Measurements from ENCODE around the gene ACACB.

ACACB gene

DNA sequence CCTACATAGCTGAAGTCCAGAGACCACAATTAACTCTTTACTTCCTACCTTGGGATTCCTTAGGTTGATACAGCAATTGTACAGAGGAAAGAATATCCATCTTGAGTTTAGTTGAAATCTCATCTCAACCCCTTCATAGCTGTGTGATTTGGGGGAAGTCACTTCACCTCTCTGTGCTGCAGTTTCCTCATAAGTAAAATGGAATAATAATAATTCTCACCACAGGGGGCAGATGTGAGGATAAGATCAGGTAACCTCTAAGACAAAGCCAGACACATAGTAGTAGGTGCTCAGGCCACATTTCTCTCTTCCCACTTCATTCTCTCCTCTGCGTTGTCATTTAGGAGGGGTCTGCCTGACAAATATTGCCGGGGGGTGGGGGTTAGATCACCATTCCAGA is 186.0 kb downstream of the ACACB start:
- no peak overlapping the region for H3K4me3 ChIP-seq (replicated peaks in 1 of 2; ENCODE audit: low read depth in 2 of 2, low read length in 2 of 2)
- TF ChIP-seq, protein P1, sequence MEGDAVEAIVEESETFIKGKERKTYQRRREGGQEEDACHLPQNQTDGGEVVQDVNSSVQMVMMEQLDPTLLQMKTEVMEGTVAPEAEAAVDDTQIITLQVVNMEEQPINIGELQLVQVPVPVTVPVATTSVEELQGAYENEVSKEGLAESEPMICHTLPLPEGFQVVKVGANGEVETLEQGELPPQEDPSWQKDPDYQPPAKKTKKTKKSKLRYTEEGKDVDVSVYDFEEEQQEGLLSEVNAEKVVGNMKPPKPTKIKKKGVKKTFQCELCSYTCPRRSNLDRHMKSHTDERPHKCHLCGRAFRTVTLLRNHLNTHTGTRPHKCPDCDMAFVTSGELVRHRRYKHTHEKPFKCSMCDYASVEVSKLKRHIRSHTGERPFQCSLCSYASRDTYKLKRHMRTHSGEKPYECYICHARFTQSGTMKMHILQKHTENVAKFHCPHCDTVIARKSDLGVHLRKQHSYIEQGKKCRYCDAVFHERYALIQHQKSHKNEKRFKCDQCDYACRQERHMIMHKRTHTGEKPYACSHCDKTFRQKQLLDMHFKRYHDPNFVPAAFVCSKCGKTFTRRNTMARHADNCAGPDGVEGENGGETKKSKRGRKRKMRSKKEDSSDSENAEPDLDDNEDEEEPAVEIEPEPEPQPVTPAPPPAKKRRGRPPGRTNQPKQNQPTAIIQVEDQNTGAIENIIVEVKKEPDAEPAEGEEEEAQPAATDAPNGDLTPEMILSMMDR (IDR thresholded peaks at IDR 0.05; ENCODE audit: low read depth, low read length): no peak
- peak in 1 of 2 donors; percentile 17 for DNase-seq (ENCODE audit: low read depth in 2 of 2)

DNA sequence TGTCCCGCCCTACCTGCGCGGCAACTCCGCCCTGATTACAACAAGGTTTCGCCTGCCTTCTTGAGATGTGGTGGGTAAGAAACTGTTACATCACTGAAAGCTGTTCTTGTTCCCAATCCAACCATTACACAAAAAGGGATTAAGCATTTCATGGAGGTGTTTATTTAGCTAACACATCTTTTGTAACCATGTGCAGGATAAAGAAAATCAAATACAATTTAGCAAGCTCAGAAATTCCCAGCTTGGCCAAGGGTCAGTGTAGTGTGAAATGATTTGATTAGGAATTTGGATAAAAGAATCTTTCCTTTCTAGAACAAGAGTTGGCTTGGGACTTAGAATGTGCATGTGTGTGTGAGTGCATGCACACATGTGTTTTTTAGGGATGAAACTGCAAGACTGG is 186.4 kb downstream of the ACACB start:
- TF ChIP-seq, protein P1 (IDR thresholded peaks at IDR 0.05; ENCODE audit: low read depth, low read length): no peak
- H3K4me3 ChIP-seq (replicated peaks in 1 of 2; ENCODE audit: low read depth in 2 of 2, low read length in 2 of 2): no peak overlapping the region
- no peak for DNase-seq (ENCODE audit: low read depth in 2 of 2)

DNA sequence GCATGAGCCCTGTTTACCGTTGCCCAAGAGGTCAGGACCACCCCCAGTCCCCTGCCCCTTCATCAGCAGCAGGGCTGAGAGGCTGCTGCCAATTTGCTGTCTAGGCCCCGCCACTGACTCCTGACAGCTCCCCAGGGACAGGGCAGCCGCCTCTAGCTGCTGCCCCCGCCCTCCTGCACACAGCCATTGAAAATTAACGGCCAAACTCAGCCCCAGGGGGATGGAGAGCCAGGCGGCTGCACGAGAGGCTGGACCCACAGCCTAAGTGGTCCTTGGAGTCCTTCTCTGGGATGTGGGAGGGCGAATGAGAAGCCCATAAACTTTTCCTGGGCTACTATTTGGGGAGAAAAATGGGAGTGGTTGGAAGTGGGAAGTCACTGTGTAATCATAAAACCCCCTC is 188.1 kb downstream of the ACACB start:
- DNase-seq (ENCODE audit: low read depth in 2 of 2): no peak
- TF ChIP-seq, protein P1 (IDR thresholded peaks at IDR 0.05; ENCODE audit: low read depth, low read length): no peak
- H3K4me3 ChIP-seq (replicated peaks in 1 of 2; ENCODE audit: low read depth in 2 of 2, low read length in 2 of 2): no peak overlapping the region

DNA sequence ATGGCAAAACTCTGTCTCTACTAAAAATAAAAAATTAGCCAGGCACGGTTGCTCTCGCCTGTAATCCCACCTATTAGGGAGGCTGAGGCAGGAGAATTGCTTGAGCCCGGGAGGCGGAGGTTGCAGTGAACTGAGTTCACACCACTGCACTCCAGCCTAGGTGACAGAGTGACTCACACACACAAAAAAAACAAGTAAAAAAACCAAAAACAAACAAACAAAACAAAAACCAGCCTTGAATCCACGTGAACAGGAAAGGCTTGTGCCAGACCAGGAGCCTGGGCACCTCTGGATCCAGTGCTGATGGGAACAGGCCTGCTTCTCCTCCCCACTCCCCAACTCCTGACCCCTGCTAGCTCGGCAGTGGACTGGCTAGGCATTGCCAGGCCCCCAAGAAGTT is 189.2 kb downstream of the ACACB start:
- no peak for DNase-seq (ENCODE audit: low read depth in 2 of 2)
- H3K4me3 ChIP-seq (replicated peaks in 1 of 2; ENCODE audit: low read depth in 2 of 2, low read length in 2 of 2): no peak overlapping the region
- TF ChIP-seq, protein P1 (IDR thresholded peaks at IDR 0.05; ENCODE audit: low read depth, low read length): no peak

DNA sequence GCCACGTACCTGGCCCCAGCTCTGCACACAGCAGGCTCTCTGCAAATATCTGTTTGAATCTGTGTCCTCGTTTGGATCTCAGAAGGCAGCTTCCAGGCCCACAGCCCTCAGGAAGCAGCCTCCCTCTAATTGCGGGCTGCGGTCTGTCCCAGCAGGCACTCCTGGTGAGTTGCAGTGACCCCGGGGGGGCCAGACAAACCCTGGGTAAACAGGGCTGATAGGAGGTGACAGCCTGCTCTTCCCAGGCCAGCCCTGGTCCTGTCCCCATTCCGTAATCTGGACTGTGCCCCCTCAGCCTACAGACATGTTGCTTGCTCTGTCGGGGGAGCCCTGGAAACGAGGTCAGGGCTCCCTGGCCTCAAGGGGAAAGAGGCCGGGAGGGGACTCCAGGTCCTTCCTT is 190.7 kb downstream of the ACACB start:
- TF ChIP-seq, protein P1 (IDR thresholded peaks at IDR 0.05; ENCODE audit: low read depth, low read length): no peak
- no peak for DNase-seq (ENCODE audit: low read depth in 2 of 2)
- no peak overlapping the region for H3K4me3 ChIP-seq (replicated peaks in 1 of 2; ENCODE audit: low read depth in 2 of 2, low read length in 2 of 2)

DNA sequence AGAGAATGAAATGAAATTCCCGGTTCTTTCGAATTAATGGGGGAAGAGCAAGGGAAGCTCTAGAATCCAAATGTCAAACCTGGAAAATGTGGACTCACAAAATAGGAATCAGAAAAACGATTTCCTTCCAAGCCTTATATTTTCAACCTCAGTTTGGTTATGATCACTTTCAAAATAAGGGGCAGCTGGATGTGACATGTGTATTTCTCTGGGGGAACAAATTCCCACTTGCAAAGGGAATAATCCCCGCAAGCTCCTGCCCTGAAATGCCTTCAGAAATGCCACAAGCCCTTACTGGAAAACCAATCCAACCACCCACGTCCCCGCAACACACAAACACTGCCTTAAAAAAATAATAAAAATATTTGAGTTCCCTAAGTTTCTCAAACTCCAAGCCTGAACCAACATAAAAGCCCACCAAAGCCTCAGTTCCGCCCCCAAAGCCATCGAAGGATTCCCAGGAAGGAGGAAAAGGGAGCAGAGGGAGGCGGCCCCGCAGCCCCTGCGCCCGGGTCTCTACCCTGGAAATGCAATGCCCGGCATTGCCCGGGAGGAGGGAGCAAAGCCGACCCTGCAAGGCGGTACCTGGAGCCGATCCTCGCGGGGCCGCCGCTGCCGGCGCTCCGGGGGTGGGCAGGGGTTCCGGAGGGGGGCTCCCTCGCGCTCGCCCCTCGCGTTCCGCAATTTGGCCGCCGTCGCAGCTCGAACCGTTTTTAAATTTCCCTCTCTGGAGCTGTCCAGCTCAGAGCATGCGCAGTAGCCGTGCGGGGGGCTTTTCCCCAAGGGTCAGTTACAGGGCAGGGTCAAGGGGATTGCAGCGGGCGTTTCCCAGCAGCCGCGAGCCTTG is 192.4 kb downstream of the ACACB start, which contains the start of gene FOXN4:
Gene FOXN4, minus strand, starts transcription at position 751 of the 847 bp plus-strand sequence. CDS start 963 bp downstream, outside the sequence.
- H3K4me3 ChIP-seq (replicated peaks in 1 of 2; ENCODE audit: low read depth in 2 of 2, low read length in 2 of 2): peak within 1 kb of the TSS in 1 of 2 donors; percentile 17

More for the DNA sequence above, 192.4 kb downstream of the ACACB start, which contains the start of gene FOXN4:
- no peak for DNase-seq (ENCODE audit: low read depth in 2 of 2)
- TF ChIP-seq, protein P1 (IDR thresholded peaks at IDR 0.05; ENCODE audit: low read depth, low read length): no peak

Data from cardiac fibroblast (primary cell).